ENCODE measurements around the gene ZC3H6.

GRCh38 chr2:112317303-112318158, 42.1 kb downstream of the ZC3H6 start:
- TF ChIP-seq REST (IDR thresholded peaks at IDR 0.05; ENCODE audit: insufficient read depth in 1 of 2, low read depth in 2 of 2, low read length in 2 of 2), result no peak
- TF ChIP-seq SIN3A (IDR thresholded peaks at IDR 0.05; ENCODE audit: borderline replicate concordance, insufficient read depth, low read length), result no peak
- TF ChIP-seq POLR2AphosphoS5 (IDR thresholded peaks at IDR 0.05; ENCODE audit: low read depth, low read length), result no peak
- no peak for TF ChIP-seq TAF1 (IDR thresholded peaks at IDR 0.05; ENCODE audit: borderline replicate concordance, insufficient read depth, low read length)
- no peak for TF ChIP-seq FOXP2 (optimal IDR thresholded peaks at IDR 0.05; ENCODE audit: borderline replicate concordance, extremely low read depth, extremely low read length, insufficient read depth)

All from PFSK-1 (cell line).